Measurements from ENCODE around the gene ZNF697. TPM values are rescaled to one million over a fixed set of nuclear protein-coding genes. Genes with fewer than 3 reads are reported as not detected.

Gene ZNF697
- total and polyA plus RNA-seq, 2 of the 4 experiments (the other 2 are of a cell fraction): 6.2 to 10.2 TPM

GRCh38 chr1:119656410-119656955 is 8.4 kb upstream of the ZNF697 start:
- intact Hi-C loops (cut with micrococcal nuclease): no loop called here
- Histone ChIP-seq H3K14ac (replicated peaks; ENCODE audit: low read depth, low read length) (no peak overlapping the region), H3K4me1 (ENCODE audit: control insufficient read depth, insufficient read depth, low read length) (peaks cover 5% of the 10 kb centered on the region; the same call in 1 of the 2 replicates), H3K56ac (ENCODE audit: extremely low read depth, insufficient read depth, low read length) (no peak overlapping the region), H4K8ac (ENCODE audit: low read depth in 2 of 2, low read length in 2 of 2) (no peak overlapping the region), H2AFZ (replicated peaks; ENCODE audit: low read length, poor library complexity) (no peak overlapping the region), H3K27ac (ENCODE audit: insufficient read depth, low read length) (no peak overlapping the region), H2BK5ac (ENCODE audit: low read depth, low read length, poor library complexity, severe bottlenecking) (no peak overlapping the region), H3K4ac (ENCODE audit: low read depth, low read length) (no peak overlapping the region), H3K23ac (ENCODE audit: low read depth, low read length) (no peak overlapping the region), H4K91ac (ENCODE audit: insufficient read depth, low read depth, low read length) (no peak overlapping the region), H2BK15ac (ENCODE audit: low read depth, low read length) (no peak overlapping the region), H3K27me3 (ENCODE audit: control insufficient read depth, insufficient read depth, low read length) (peaks cover 1% of the 10 kb centered on the region; the same call in 1 of the 2 replicates), H3K9ac (ENCODE audit: low read depth, low read length) (no peak overlapping the region), H3K9me3 (ENCODE audit: control insufficient read depth, insufficient read depth, low read length) (no peaks in the 10 kb centered on the region), H3K18ac (ENCODE audit: low read depth, low read length) (no peak overlapping the region; the same call in 1 of the 2 replicates), H2BK120ac (ENCODE audit: low read depth, low read length) (no peak overlapping the region), H4K5ac (ENCODE audit: low read depth, low read length) (no peak overlapping the region), H4K20me1 (ENCODE audit: insufficient read depth, low read length) (no peaks in the 10 kb centered on the region), H2AK5ac (ENCODE audit: low read depth, low read length) (0 out of 2 replicates have a peak overlapping the region, but pooled peaks have one; percentile 5), H3K79me1 (ENCODE audit: low read depth in 1 of 2, low read length in 2 of 2) (no peaks in the 10 kb centered on the region), H3K9me1 (ENCODE audit: insufficient read depth, low read length) (no peaks in the 10 kb centered on the region), H3K4me2 (ENCODE audit: low read depth, low read length) (no peak overlapping the region), H3K4me3 (ENCODE audit: insufficient read depth, low read depth, low read length) (no peak overlapping the region), H2AK9ac (replicated peaks; ENCODE audit: low read depth, low read length, poor library complexity) (no peak overlapping the region), H2BK20ac (ENCODE audit: low read depth, low read length) (no peak overlapping the region), H3K36me3 (ENCODE audit: control insufficient read depth, insufficient read depth, low read length) (no peaks in the 10 kb centered on the region)
- ATAC-seq (ENCODE audit: low read depth): no peak
- no CpG with 5 or more reads among the region's 5 CpGs for WGBS, 2 experiments (ENCODE audit: extremely low coverage in 2 of 2, insufficient read length in 1 of 2)
- dilution Hi-C loops (cut with HindIII; ENCODE audit: low sequenced_read_pairs, unreplicated experiment): no loop called here
- ChIA-PET POLR2A (ENCODE audit: unreplicated experiment) (no interaction called here), CTCF (no interaction called here)
- DNase-seq: no peak
- in situ Hi-C loops (cut with MboI; ENCODE audit: low sequenced_read_pairs): loop anchor here (5.0 to 25.0 kb wide), 2 partner anchors 39 to 369 kb away; no protein-coding TSS in a partner anchor
- TF ChIP-seq MAZ (IDR thresholded peaks at IDR 0.05; ENCODE audit: borderline replicate concordance, low read depth, low read length) (no peak), RFX5 (IDR thresholded peaks at IDR 0.05; ENCODE audit: low read depth, low read length) (no peak), ELK1 (IDR thresholded peaks at IDR 0.05; ENCODE audit: borderline replicate concordance, low read depth, low read length) (no peak), SMC3 (IDR thresholded peaks at IDR 0.05; ENCODE audit: low read depth, low read length) (no peak), RCOR1 (IDR thresholded peaks at IDR 0.05; ENCODE audit: insufficient replicate concordance, low read length) (no peak), MXI1 (IDR thresholded peaks at IDR 0.05; ENCODE audit: borderline replicate concordance, low read depth, low read length) (no peak), POLR2A (IDR thresholded peaks at IDR 0.05; ENCODE audit: low read depth, low read length) (no peak), BHLHE40 (IDR thresholded peaks at IDR 0.05; ENCODE audit: low read depth, low read length) (no peak), NFE2L2 (IDR thresholded peaks at IDR 0.05; ENCODE audit: low read depth, low read length) (no peak), FOS (IDR thresholded peaks at IDR 0.05; ENCODE audit: low read depth, low read length) (no peak), CHD1 (IDR thresholded peaks at IDR 0.05; ENCODE audit: low read depth, low read length) (no peak), RAD21 (IDR thresholded peaks at IDR 0.05; ENCODE audit: low read length) (no peak), USF2 (IDR thresholded peaks at IDR 0.05; ENCODE audit: low read depth, low read length) (no peak), MAFK (IDR thresholded peaks at IDR 0.05; ENCODE audit: low read depth, low read length) (no peak), CEBPB (IDR thresholded peaks at IDR 0.05; ENCODE audit: low read depth, low read length) (no peak), CTCF (conservative IDR thresholded peaks at IDR 0.05; ENCODE audit: low read depth, low read length) (no peak)
- no TSS peak for BruUV-seq (replicated peaks)

All from IMR-90 (cell line).